Measurements from ENCODE around the gene CDH4. TPM values are rescaled to one million over a fixed set of nuclear protein-coding genes. Genes with fewer than 3 reads are reported as not detected.

The CDH4 gene
- total RNA-seq, 1 donor from 2014 or later: 8.3 TPM

DNA sequence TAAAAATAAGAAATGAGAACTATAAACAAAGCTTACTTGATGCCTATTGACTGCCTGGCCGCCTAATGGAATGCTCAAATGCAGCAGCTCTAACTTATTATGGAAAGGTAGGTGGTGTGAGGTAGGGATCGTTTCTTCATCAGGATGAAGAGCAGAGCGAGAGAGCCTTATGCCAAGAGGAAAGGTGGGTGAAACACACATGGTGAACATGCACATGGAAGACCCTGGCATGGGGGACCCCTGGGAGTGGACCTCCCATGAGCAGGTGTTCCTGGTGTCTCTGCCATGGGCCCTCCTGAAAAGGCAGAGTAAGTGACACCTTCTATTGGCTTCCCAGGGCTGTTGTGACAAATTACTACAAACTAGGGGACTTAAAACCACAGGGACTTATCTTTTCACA lies 130.1 kb downstream of the CDH4 start:
- DNase-seq (ENCODE audit: extremely low spot score, unreplicated experiment): no peak
- peaks cover 2% of the 10 kb centered on the region for H3K27me3 Mint-ChIP-seq
- H3K27ac Mint-ChIP-seq: no peak overlapping the region
- no peaks in the 10 kb centered on the region for H3K4me1 Mint-ChIP-seq (ENCODE audit: unreplicated experiment)
- no peak for TF ChIP-seq CTCF (conservative IDR thresholded peaks at IDR 0.05)
- H3K4me3 Mint-ChIP-seq: no peak overlapping the region
- peaks cover 2% of the 10 kb centered on the region for H3K36me3 Mint-ChIP-seq
- H3K9me3 Mint-ChIP-seq: peaks cover 18% of the 10 kb centered on the region

DNA sequence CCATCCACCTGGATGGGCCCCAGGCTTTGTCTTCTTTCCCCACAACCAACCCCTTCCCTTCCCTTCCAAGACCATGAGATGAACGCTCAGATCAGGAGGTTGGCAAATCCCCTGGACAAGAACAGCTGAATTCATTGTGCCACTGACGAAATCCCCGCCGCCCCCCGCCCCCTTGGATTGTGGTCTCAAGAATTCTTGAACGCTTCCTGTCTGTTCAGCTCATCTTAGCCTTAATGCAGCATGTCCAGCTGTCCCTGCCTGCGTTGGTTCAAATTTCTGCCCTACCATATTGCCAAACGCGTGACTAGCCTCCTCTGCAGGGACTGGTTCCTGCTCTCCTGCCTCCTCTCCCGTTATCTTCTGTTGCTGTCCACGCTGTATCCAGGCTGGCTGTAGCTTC lies 133.2 kb downstream of the CDH4 start:
- DNase-seq (ENCODE audit: extremely low spot score, unreplicated experiment): no peak
- Mint-ChIP-seq H3K4me3 (no peak overlapping the region), H3K36me3 (peaks cover 5% of the 10 kb centered on the region), H3K4me1 (ENCODE audit: unreplicated experiment) (no peaks in the 10 kb centered on the region), H3K9me3 (peaks cover 14% of the 10 kb centered on the region), H3K27me3 (peaks cover 5% of the 10 kb centered on the region), H3K27ac (no peak overlapping the region)
- no peak for TF ChIP-seq CTCF (conservative IDR thresholded peaks at IDR 0.05)

DNA sequence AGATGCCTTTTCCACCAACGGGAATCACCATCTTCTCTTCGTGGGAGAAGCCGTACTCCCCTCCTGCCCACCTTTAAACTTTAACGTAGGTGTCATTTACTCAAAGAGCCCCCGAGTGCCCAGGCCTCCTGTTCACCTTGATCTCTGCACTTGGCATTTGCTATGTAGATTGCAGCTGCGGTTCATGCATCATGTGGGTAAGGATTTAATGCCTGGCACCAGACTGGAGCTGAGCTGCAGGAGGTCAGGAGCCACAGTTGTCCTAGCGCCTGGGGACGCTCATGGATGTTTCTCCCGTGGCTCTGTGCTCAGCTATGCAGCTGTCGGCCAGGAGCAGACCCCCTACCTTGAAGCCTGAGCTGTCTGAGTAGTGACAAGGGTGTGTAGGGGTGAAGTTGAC lies 133.7 kb downstream of the CDH4 start:
- no peak overlapping the region for H3K4me3 Mint-ChIP-seq
- no peak for TF ChIP-seq CTCF (conservative IDR thresholded peaks at IDR 0.05)
- H3K4me1 Mint-ChIP-seq (ENCODE audit: unreplicated experiment): no peaks in the 10 kb centered on the region
- H3K27ac Mint-ChIP-seq: no peak overlapping the region
- peaks cover 5% of the 10 kb centered on the region for H3K27me3 Mint-ChIP-seq
- no peak for DNase-seq (ENCODE audit: extremely low spot score, unreplicated experiment)
- peaks cover 14% of the 10 kb centered on the region for H3K9me3 Mint-ChIP-seq
- H3K36me3 Mint-ChIP-seq: peaks cover 5% of the 10 kb centered on the region

GRCh38 chr20:61387204-61387953 lies 135.3 kb downstream of the CDH4 start:
- Mint-ChIP-seq H3K4me1 (ENCODE audit: unreplicated experiment) (peaks cover 5% of the 10 kb centered on the region), H3K27ac (no peak overlapping the region), H3K27me3 (peaks cover 5% of the 10 kb centered on the region), H3K4me3 (peak overlapping the region; percentile 44), H3K9me3 (peaks cover 10% of the 10 kb centered on the region), H3K36me3 (peaks cover 5% of the 10 kb centered on the region)
- DNase-seq (ENCODE audit: extremely low spot score, unreplicated experiment): no peak
- no peak for TF ChIP-seq CTCF (conservative IDR thresholded peaks at IDR 0.05)

GRCh38 chr20:61387954-61388348 lies 135.9 kb downstream of the CDH4 start:
- peaks cover 5% of the 10 kb centered on the region for H3K4me1 Mint-ChIP-seq (ENCODE audit: unreplicated experiment)
- H3K9me3 Mint-ChIP-seq: peaks cover 6% of the 10 kb centered on the region
- DNase-seq (ENCODE audit: extremely low spot score, unreplicated experiment): no peak
- TF ChIP-seq CTCF (conservative IDR thresholded peaks at IDR 0.05): no peak
- H3K27ac Mint-ChIP-seq: no peak overlapping the region
- H3K36me3 Mint-ChIP-seq: peaks cover 5% of the 10 kb centered on the region
- H3K27me3 Mint-ChIP-seq: peaks cover 5% of the 10 kb centered on the region
- H3K4me3 Mint-ChIP-seq: peak overlapping the region; percentile 35
